K562 (cell line): ENCODE measurements around the gene CCR9. TPM values are rescaled to one million over a fixed set of nuclear protein-coding genes. Genes with fewer than 3 reads are reported as not detected.

ENCODE experiments used
- ATAC-seq: fragments of 200-7000 bp; cut with Tn5 transposase; 3 replicates; pipeline ENCODE4 v1.9.1; 2020; ENCODE audit warnings: moderate library complexity
- BruUV-seq: library from RNA; stranded (reverse); fragments of 400-500 nt; replicated peaks from 2 replicates; lab custom pipeline; 2021; lab: Mats Ljungman, UMichigan
- CTCF ChIA-PET: fragments of 300-600 bp; formaldehyde crosslinking; extraction: SDS; loops from one replicate; lab custom pipeline; 2021; ENCODE audit warnings: low intra/inter-chr PET ratio; lab: Yijun Ruan, JAX
- POLR2A ChIA-PET: fragments of 300-600, 350-650 bp; sonication (Branson Sonifier 250); formaldehyde crosslinking; extraction: SDS; loops from one replicate; lab custom pipeline; 2021; ENCODE audit warnings: antibody characterized with exemption, inconsistent platforms; lab: Yijun Ruan, JAX
- DNase-seq, 4 experiments: peaks; one replicate each; pipeline versions ENCODE4 v3.0.0 to v3.0.0-alpha.2; 2011 to 2018; ENCODE audit warnings: low spot score in 3 of 4, mixed read lengths in 3 of 4; ENCODE audit errors: extremely low read depth in 1 of 4
- FAIRE-seq: peaks from 2 replicates; lab custom pipeline; 2011; peaks lifted over from hg19 to GRCh38; lab: Jason Lieb, UNC
- H2AFZ ChIP-seq: 2 replicates; pipeline ENCODE4 v1.6.0; 2011; ENCODE audit warnings: low read depth, low read length, control low read depth, inconsistent platforms
- H3K27ac ChIP-seq: fragments of 200-600 bp; 3 replicates; pipeline ENCODE4 v1.8.0; 2011; ENCODE audit warnings: low read depth, mild to moderate bottlenecking, control low read depth, inconsistent platforms, low read length, moderate library complexity, mixed read lengths; ENCODE audit errors: extremely low read depth
- H3K27me3 ChIP-seq, 2 experiments: fragments of 300-600 bp in 1 of 2; 2 replicates in 1 of 2; 3 replicates in 1 of 2; pipeline versions ENCODE4 v1.6.0 to v1.8.0; 2011; ENCODE audit warnings: inconsistent platforms in 2 of 2, low read length in 2 of 2, mild to moderate bottlenecking in 1 of 2, mixed read lengths in 1 of 2, moderate library complexity in 1 of 2; ENCODE audit not compliant: control insufficient read depth in 2 of 2, insufficient read depth in 2 of 2
- H3K36me3 ChIP-seq: fragments of 300-600 bp; 3 replicates; pipeline ENCODE4 v1.8.0; 2011; ENCODE audit warnings: mild to moderate bottlenecking, low read length, inconsistent platforms; ENCODE audit not compliant: control insufficient read depth, insufficient read depth
- H3K4me1 ChIP-seq, 2 experiments: fragments of 200-600 bp in 1 of 2; replicated peaks in 1 of 2; 2 replicates in 1 of 2; 3 replicates in 1 of 2; pipeline versions ENCODE4 v1.5.1 to v1.8.0; 2011; ENCODE audit warnings: inconsistent platforms in 2 of 2, low read length in 2 of 2, mild to moderate bottlenecking in 1 of 2, mixed read lengths in 1 of 2, moderate library complexity in 1 of 2; ENCODE audit not compliant: control insufficient read depth in 2 of 2, insufficient read depth in 2 of 2
- H3K4me2 ChIP-seq: 2 replicates; pipeline ENCODE4 v1.6.1; 2011; ENCODE audit warnings: low read length, control low read depth, inconsistent platforms, mixed read lengths; ENCODE audit not compliant: insufficient read depth
- H3K4me3 ChIP-seq: fragments of 200-600 bp; sonication (generic), shearing (Covaris generic); 2 replicates; pipeline ENCODE4 v1.5.1; 2016; ENCODE audit warnings: control low read depth, inconsistent platforms
- H3K79me2 ChIP-seq: fragments of 200-600 bp; 3 replicates; pipeline ENCODE4 v1.8.0; 2011; ENCODE audit warnings: low read length, inconsistent platforms; ENCODE audit not compliant: control insufficient read depth, insufficient read depth
- H3K9ac ChIP-seq, 2 experiments: 2 replicates each; pipeline versions ENCODE4 v1.6.0 to v1.6.1; 2011; ENCODE audit warnings: low read depth in 2 of 2, low read length in 2 of 2, control low read depth in 1 of 2, inconsistent platforms in 1 of 2, mild to moderate bottlenecking in 1 of 2, mixed read lengths in 1 of 2; ENCODE audit not compliant: insufficient read depth in 1 of 2
- H3K9me1 ChIP-seq: one replicate; pipeline ENCODE4 v1.6.0; 2011; ENCODE audit warnings: inconsistent platforms, mild to moderate bottlenecking, low read length, moderate library complexity; ENCODE audit not compliant: control insufficient read depth, insufficient read depth
- H3K9me3 ChIP-seq: replicated peaks from 2 replicates; pipeline ENCODE4 v1.5.1; 2011; ENCODE audit warnings: low read depth, low read length, inconsistent platforms; ENCODE audit not compliant: control insufficient read depth, insufficient read depth
- H4K20me1 ChIP-seq: replicated peaks from 2 replicates; pipeline ENCODE4 v1.6.1; 2011; ENCODE audit warnings: low read length, inconsistent platforms, mixed read lengths; ENCODE audit not compliant: control insufficient read depth, insufficient read depth
- CREB1 ChIP-seq, 2 experiments: sonication (generic) in 1 of 2; formaldehyde crosslinking in 1 of 2; IDR thresholded peaks; 2 replicates each; pipeline versions ENCODE4 v1.6.1 to v1.8.0; 2012 to 2022; ENCODE audit warnings: inconsistent platforms in 1 of 2, mild to moderate bottlenecking in 1 of 2, missing genetic modification reagents in 1 of 2, moderate library complexity in 1 of 2
- IRF2 ChIP-seq: sonication (generic); formaldehyde crosslinking; IDR thresholded peaks from 2 replicates; pipeline ENCODE4 v1.8.1; 2022; ENCODE audit warnings: mild to moderate bottlenecking, missing genetic modification reagents
- SIRT6 ChIP-seq: IDR thresholded peaks from one replicate; pipeline ENCODE4 v1.6.1; 2012; ENCODE audit warnings: low read depth, mild to moderate bottlenecking, control low read depth, inconsistent platforms, low read length, moderate library complexity
- ZNF146 ChIP-seq: IDR thresholded peaks from one replicate; pipeline ENCODE4 v1.6.1; 2018; ENCODE audit warnings: missing compliant biosample characterization; ENCODE audit not compliant: unreplicated experiment
- WGBS: fragments of 100-300 bp; shearing (Covaris generic); methylation state at CpG from one replicate; pipeline ENCODE4 v1.1.6; 2016; ENCODE audit warnings: low coverage, mixed read lengths; ENCODE audit not compliant: insufficient coverage; ENCODE audit errors: missing lambda C conversion rate; 5-methylcytosine and 5-hydroxymethylcytosine counted together
- in situ Hi-C: fragments of 300-500 bp; cut with MboI; formaldehyde crosslinking; loops from 4 replicates; pipeline ENCODE4 v1.15.0; 2018; ENCODE audit warnings: inconsistent platforms, mixed read lengths
- intact Hi-C: fragments of 100-400 bp; cut with micrococcal nuclease; formaldehyde crosslinking; loops from 2 replicates; pipeline ENCODE4 v1.14.2; 2022
- polyA plus RNA-seq, 8 experiments: library from polyadenylated mRNA; depleted of rRNA in 4 of 8; stranded (reverse) in 5 of 8; unstranded in 3 of 8; fragments of >200 nt; fragmentation: Nextera tagmentation in 2 of 8; fragmentation: Illumina TruSeq in 1 of 8; extraction: Ambion mirVana in 2 of 8; extraction: Trizol in 1 of 8; gene quantifications; 2 replicates each; pipeline versions ENCODE4 v1.2.1 to v1.2.3, GENCODE V29; 2011 to 2014; ENCODE audit warnings: inconsistent platforms in 1 of 8, missing spikeins in 1 of 8
- total RNA-seq, 7 experiments: library from RNA; depleted of rRNA in 6 of 7; stranded (reverse); fragments of >200 nt in 6 of 7; fragmentation: Illumina TruSeq in 2 of 7; extraction: Trizol in 2 of 7; gene quantifications; 2 replicates each; pipeline versions ENCODE4 v1.2.1 to v1.2.3, GENCODE V29; 2011 to 2021; ENCODE audit warnings: low replicate concordance in 1 of 7
- TF ChIP-seq, protein P1 (sequence below): sonication (generic); formaldehyde crosslinking; IDR thresholded peaks from 2 replicates; pipeline ENCODE4 v1.8.0; 2022; ENCODE audit warnings: mild to moderate bottlenecking, missing genetic modification reagents, borderline replicate concordance
- TF ChIP-seq, protein P2 (sequence below): fragments of 450-650 bp; conservative IDR thresholded peaks from 2 replicates; pipeline ENCODE4 v1.6.1; 2016; ENCODE audit warnings: missing genetic modification characterization, low read depth, mild to moderate bottlenecking, missing compliant biosample characterization, moderate library complexity

CCR9 gene
- total and polyA plus RNA-seq, 9 of the 15 experiments (the other 6 are each of a cell fraction or from before 2014, with no cell fraction given), result not detected

DNA sequence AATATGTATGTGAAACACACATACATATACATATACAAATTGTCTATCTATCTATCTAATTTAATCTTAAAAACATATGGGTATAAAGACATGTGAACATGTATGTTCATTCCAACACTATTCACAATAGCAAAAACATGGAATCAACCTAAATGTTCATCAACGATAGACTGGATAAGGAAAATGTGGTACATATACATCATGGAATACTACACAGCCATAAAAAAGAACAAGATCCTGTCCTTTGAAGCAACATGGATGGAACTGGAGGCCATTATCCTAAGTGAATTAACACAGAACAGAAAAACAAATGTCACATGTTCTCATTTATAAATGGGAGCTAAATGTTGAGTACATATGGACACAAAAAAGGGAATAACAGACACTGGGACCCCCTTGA, 5.8 kb downstream of the CCR9 start:
- ChIA-PET POLR2A (interaction anchor here (1.1 to 1.3 kb wide), 2 partner anchors 9 to 10 kb away, joined by 3 to 4 read pairs; no protein-coding TSS in a partner anchor), CTCF (no interaction called here)
- Histone ChIP-seq H3K79me2 (no peaks in the 10 kb centered on the region), H3K4me2 (no peak overlapping the region), H3K4me1 (no peaks in the 10 kb centered on the region; a peak in 1 of 5 replicates), H3K27ac (no peak overlapping the region), H3K27me3 (peaks cover 14 to 17% of the 10 kb centered on the region in 2 experiments; a peak in 4 of 5 replicates), H3K4me3 (no peak overlapping the region), H4K20me1 (no peaks in the 10 kb centered on the region), H3K9me3 (no peaks in the 10 kb centered on the region), H3K9me1 (no peaks in the 10 kb centered on the region), H3K9ac (no peak overlapping the region), H3K36me3 (no peaks in the 10 kb centered on the region), H2AFZ (no peak overlapping the region)
- in situ Hi-C loops (no loop called here), intact Hi-C loops (no loop called here)
- WGBS, result 15% methylated on average over 1 of the region's 1 CpG
- FAIRE-seq (no peak), ATAC-seq (no peak), DNase-seq (no peak)
- TF ChIP-seq CREB1 (IDR thresholded peaks at IDR 0.05) (no peak), CREB1 (CRISPR knock-in tag; IDR thresholded peaks at IDR 0.05) (no peak), ZNF146 (CRISPR knock-in tag) (peak; percentile 93)
- BruUV-seq, result no TSS peak

DNA sequence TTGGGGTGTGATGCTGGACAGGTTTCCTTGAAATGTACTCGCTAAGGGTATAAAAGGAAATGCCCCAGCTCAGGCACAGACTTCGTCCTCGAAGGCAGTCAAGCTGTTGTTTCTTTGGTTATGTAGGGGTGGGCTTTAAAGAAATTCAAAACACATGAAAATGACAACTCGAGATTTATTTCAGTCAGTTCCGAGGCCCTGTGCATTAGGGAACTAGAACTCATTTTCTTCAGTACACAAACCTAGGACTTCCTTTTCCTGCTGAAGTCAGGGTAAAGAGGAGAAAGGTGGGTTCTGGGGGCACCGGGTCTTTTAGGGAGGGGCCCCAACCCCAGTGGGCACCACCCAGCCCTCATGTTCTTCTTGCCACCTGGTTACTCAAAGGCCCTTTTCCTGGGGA, 7.7 kb downstream of the CCR9 start:
- Histone ChIP-seq H3K4me1 (no peaks in the 10 kb centered on the region; a peak in 1 of 5 replicates), H3K9me1 (no peaks in the 10 kb centered on the region), H3K79me2 (no peaks in the 10 kb centered on the region), H3K9ac (no peak overlapping the region), H3K4me3 (no peak overlapping the region), H3K9me3 (no peaks in the 10 kb centered on the region), H3K4me2 (no peak overlapping the region), H3K27me3 (peaks cover 17 to 27% of the 10 kb centered on the region in 2 experiments), H3K27ac (no peak overlapping the region), H4K20me1 (no peaks in the 10 kb centered on the region), H3K36me3 (no peaks in the 10 kb centered on the region), H2AFZ (no peak overlapping the region)
- FAIRE-seq (no peak), DNase-seq (no peak), ATAC-seq (no peak)
- TF ChIP-seq SIRT6 (no peak), IRF2 (CRISPR knock-in tag) (no peak)
- TF ChIP-seq, protein P1, sequence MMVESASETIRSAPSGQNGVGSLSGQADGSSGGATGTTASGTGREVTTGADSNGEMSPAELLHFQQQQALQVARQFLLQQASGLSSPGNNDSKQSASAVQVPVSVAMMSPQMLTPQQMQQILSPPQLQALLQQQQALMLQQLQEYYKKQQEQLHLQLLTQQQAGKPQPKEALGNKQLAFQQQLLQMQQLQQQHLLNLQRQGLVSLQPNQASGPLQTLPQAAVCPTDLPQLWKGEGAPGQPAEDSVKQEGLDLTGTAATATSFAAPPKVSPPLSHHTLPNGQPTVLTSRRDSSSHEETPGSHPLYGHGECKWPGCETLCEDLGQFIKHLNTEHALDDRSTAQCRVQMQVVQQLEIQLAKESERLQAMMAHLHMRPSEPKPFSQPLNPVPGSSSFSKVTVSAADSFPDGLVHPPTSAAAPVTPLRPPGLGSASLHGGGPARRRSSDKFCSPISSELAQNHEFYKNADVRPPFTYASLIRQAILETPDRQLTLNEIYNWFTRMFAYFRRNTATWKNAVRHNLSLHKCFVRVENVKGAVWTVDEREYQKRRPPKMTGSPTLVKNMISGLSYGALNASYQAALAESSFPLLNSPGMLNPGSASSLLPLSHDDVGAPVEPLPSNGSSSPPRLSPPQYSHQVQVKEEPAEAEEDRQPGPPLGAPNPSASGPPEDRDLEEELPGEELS (CRISPR knock-in tag), result no peak
- TF ChIP-seq, protein P2, sequence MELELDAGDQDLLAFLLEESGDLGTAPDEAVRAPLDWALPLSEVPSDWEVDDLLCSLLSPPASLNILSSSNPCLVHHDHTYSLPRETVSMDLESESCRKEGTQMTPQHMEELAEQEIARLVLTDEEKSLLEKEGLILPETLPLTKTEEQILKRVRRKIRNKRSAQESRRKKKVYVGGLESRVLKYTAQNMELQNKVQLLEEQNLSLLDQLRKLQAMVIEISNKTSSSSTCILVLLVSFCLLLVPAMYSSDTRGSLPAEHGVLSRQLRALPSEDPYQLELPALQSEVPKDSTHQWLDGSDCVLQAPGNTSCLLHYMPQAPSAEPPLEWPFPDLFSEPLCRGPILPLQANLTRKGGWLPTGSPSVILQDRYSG (tag), result no peak
- in situ Hi-C loops, result no loop called here
- POLR2A ChIA-PET, result interaction anchor here (0.5 to 1.4 kb wide), 3 partner anchors 10 to 631 kb away, joined by 3 to 4 read pairs (median 3); no protein-coding TSS in a partner anchor
- CTCF ChIA-PET, result no interaction called here
- WGBS, result 3% methylated on average over 6 of the region's 6 CpGs
- intact Hi-C loops, result no loop called here
- no TSS peak for BruUV-seq
